ENCODE data around the gene ELFN2. TPM values are rescaled to one million over a fixed set of nuclear protein-coding genes. Genes with fewer than 3 reads are reported as not detected.
"Not testable (repeated sequence)": the region's sequence is repeated elsewhere in the genome, so short reads cannot be mapped to it uniquely, and the experiment has no call there.

ELFN2 gene
- total RNA-seq, 1 donor, result under 0.01 TPM

GRCh38 chr22:37400719-37401118 lies 26.6 kb downstream of the ELFN2 start:
- no peak for DNase-seq (ENCODE audit: insufficient read length, low spot score, missing footprints)
- Histone ChIP-seq H3K36me3 (ENCODE audit: insufficient read depth, low read length) (no peaks in the 10 kb centered on the region), H3K4me1 (ENCODE audit: insufficient read depth, low read length) (no peaks in the 10 kb centered on the region), H3K27me3 (ENCODE audit: insufficient read depth, low read length) (peaks cover 10% of the 10 kb centered on the region), H2AFZ (ENCODE audit: low read length) (no peak overlapping the region), H3K79me2 (ENCODE audit: insufficient read depth, low read length) (no peaks in the 10 kb centered on the region), H3K9me3 (ENCODE audit: low read depth, low read length) (no peaks in the 10 kb centered on the region), H3K4me2 (ENCODE audit: insufficient read depth, low read length) (no peak overlapping the region), H4K20me1 (ENCODE audit: insufficient read depth, low read length) (no peaks in the 10 kb centered on the region), H3K27ac (ENCODE audit: low read depth, low read length) (no peak overlapping the region), H3K4me3 (ENCODE audit: insufficient read depth, low read length) (no peak overlapping the region)
- no peak for TF ChIP-seq CTCF (IDR thresholded peaks at IDR 0.05; ENCODE audit: extremely low read depth, low read depth, low read length)

GRCh38 chr22:37399457-37399856 lies 27.8 kb downstream of the ELFN2 start:
- H3K9me3 ChIP-seq (ENCODE audit: low read depth, low read length); H3K4me2 ChIP-seq (ENCODE audit: insufficient read depth, low read length); H4K20me1 ChIP-seq (ENCODE audit: insufficient read depth, low read length); H3K27ac ChIP-seq (ENCODE audit: low read depth, low read length); H3K79me2 ChIP-seq (ENCODE audit: insufficient read depth, low read length); DNase-seq (ENCODE audit: insufficient read length, low spot score, missing footprints); H3K4me3 ChIP-seq (ENCODE audit: insufficient read depth, low read length); H3K4me1 ChIP-seq (ENCODE audit: insufficient read depth, low read length); H3K27me3 ChIP-seq (ENCODE audit: insufficient read depth, low read length); H2AFZ ChIP-seq (ENCODE audit: low read length); H3K36me3 ChIP-seq (ENCODE audit: insufficient read depth, low read length): not testable (repeated sequence)

GRCh38 chr22:37397226-37397625 lies 30.1 kb downstream of the ELFN2 start:
- Histone ChIP-seq H3K4me3 (ENCODE audit: insufficient read depth, low read length) (no peak overlapping the region), H3K27me3 (ENCODE audit: insufficient read depth, low read length) (peaks cover 7% of the 10 kb centered on the region), H3K4me2 (ENCODE audit: insufficient read depth, low read length) (no peak overlapping the region), H4K20me1 (ENCODE audit: insufficient read depth, low read length) (no peaks in the 10 kb centered on the region), H3K4me1 (ENCODE audit: insufficient read depth, low read length) (no peaks in the 10 kb centered on the region), H3K79me2 (ENCODE audit: insufficient read depth, low read length) (no peaks in the 10 kb centered on the region), H3K9me3 (ENCODE audit: low read depth, low read length) (no peaks in the 10 kb centered on the region), H3K27ac (ENCODE audit: low read depth, low read length) (no peak overlapping the region), H3K36me3 (ENCODE audit: insufficient read depth, low read length) (no peaks in the 10 kb centered on the region), H2AFZ (ENCODE audit: low read length) (no peak overlapping the region)
- no peak for TF ChIP-seq CTCF (IDR thresholded peaks at IDR 0.05; ENCODE audit: extremely low read depth, low read depth, low read length)
- DNase-seq (ENCODE audit: insufficient read length, low spot score, missing footprints), result no peak

- DNase-seq (ENCODE audit: insufficient read length, low spot score, missing footprints), result no peak
- H4K20me1 ChIP-seq (ENCODE audit: insufficient read depth, low read length), result no peaks in the 10 kb centered on the region
- H3K36me3 ChIP-seq (ENCODE audit: insufficient read depth, low read length), result no peaks in the 10 kb centered on the region
- H3K27ac ChIP-seq (ENCODE audit: low read depth, low read length), result no peak overlapping the region
- H3K27me3 ChIP-seq (ENCODE audit: insufficient read depth, low read length), result peaks cover 7% of the 10 kb centered on the region
- no peaks in the 10 kb centered on the region for H3K4me1 ChIP-seq (ENCODE audit: insufficient read depth, low read length)
- no peak overlapping the region for H2AFZ ChIP-seq (ENCODE audit: low read length)
- H3K4me3 ChIP-seq (ENCODE audit: insufficient read depth, low read length), result no peak overlapping the region
- no peak for TF ChIP-seq CTCF (IDR thresholded peaks at IDR 0.05; ENCODE audit: extremely low read depth, low read depth, low read length)
- H3K4me2 ChIP-seq (ENCODE audit: insufficient read depth, low read length), result no peak overlapping the region
- no peaks in the 10 kb centered on the region for H3K9me3 ChIP-seq (ENCODE audit: low read depth, low read length)
- H3K79me2 ChIP-seq (ENCODE audit: insufficient read depth, low read length), result no peaks in the 10 kb centered on the region
These were observed 30.7 kb downstream of the ELFN2 start for GRCh38 chr22:37396488-37397084.
